Cardiac fibroblast (primary cell): ENCODE results near the gene EIF4A3.

ENCODE experiments used
- DNase-seq, 2 donors: peaks; one replicate each; pipeline versions ENCODE4 v3.0.0 to v3.0.0-alpha.2; 2010; ENCODE audit warnings: low read depth in 2 of 2
- H3K4me3 ChIP-seq, 2 donors: replicated peaks in 1 of 2; 1 replicate in 1 of 2; 2 replicates in 1 of 2; pipeline ENCODE4 v1.5.1; 2011; ENCODE audit warnings: low read depth in 2 of 2, low read length in 2 of 2, mild to moderate bottlenecking in 2 of 2, moderate library complexity in 1 of 2
- CTCF ChIP-seq: IDR thresholded peaks from one replicate; pipeline ENCODE4 v1.5.1; 2011; ENCODE audit warnings: low read depth, mild to moderate bottlenecking, low read length, inconsistent platforms

The EIF4A3 gene

GRCh38 chr17:80097844-80098691, 48.9 kb downstream of the EIF4A3 start:
- no peak overlapping the region for H3K4me3 ChIP-seq
- no peak for DNase-seq
- TF ChIP-seq CTCF: no peak

GRCh38 chr17:80097127-80097621, 49.8 kb downstream of the EIF4A3 start:
- TF ChIP-seq CTCF: no peak
- no peak for DNase-seq
- H3K4me3 ChIP-seq: no peak overlapping the region

GRCh38 chr17:80096561-80097021, 50.3 kb downstream of the EIF4A3 start:
- no peak for DNase-seq

GRCh38 chr17:80095844-80096475, 51.0 kb downstream of the EIF4A3 start:
- TF ChIP-seq CTCF: no peak
- no peak for DNase-seq
- no peak overlapping the region for H3K4me3 ChIP-seq

More at GRCh38 chr17:80096561-80097021, 50.3 kb downstream of the EIF4A3 start:
- no peak overlapping the region for H3K4me3 ChIP-seq
- no peak for TF ChIP-seq CTCF

GRCh38 chr17:80095038-80095843, 51.7 kb downstream of the EIF4A3 start:
- TF ChIP-seq CTCF: no peak
- no peak for DNase-seq

GRCh38 chr17:80092959-80093358, 54.0 kb downstream of the EIF4A3 start:
- no peak for TF ChIP-seq CTCF
- no peak overlapping the region for H3K4me3 ChIP-seq
- DNase-seq: no peak

More at GRCh38 chr17:80095038-80095843, 51.7 kb downstream of the EIF4A3 start:
- no peak overlapping the region for H3K4me3 ChIP-seq
